GM19467 (cell line): ENCODE data around the gene COL1A2.

Source experiments
- ATAC-seq: cut with Tn5 transposase; IDR thresholded peaks from one replicate; pipeline ENCODE4 v1.9.1; 2021; ENCODE audit warnings: mild to moderate bottlenecking, moderate library complexity; ENCODE audit not compliant: unreplicated experiment

Gene COL1A2

DNA sequence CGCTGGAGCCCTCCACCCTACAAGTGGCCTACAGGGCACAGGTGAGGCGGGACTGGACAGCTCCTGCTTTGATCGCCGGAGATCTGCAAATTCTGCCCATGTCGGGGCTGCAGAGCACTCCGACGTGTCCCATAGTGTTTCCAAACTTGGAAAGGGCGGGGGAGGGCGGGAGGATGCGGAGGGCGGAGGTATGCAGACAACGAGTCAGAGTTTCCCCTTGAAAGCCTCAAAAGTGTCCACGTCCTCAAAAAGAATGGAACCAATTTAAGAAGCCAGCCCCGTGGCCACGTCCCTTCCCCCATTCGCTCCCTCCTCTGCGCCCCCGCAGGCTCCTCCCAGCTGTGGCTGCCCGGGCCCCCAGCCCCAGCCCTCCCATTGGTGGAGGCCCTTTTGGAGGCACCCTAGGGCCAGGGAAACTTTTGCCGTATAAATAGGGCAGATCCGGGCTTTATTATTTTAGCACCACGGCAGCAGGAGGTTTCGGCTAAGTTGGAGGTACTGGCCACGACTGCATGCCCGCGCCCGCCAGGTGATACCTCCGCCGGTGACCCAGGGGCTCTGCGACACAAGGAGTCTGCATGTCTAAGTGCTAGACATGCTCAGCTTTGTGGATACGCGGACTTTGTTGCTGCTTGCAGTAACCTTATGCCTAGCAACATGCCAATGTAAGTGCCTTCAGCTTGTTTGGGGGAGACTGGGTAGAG is at the start of gene COL1A2:
Gene COL1A2 (plus strand): TSS at position 459 of the 704 bp plus-strand sequence. CDS start 137 bp downstream, at position 596.
- ATAC-seq = no peak

DNA sequence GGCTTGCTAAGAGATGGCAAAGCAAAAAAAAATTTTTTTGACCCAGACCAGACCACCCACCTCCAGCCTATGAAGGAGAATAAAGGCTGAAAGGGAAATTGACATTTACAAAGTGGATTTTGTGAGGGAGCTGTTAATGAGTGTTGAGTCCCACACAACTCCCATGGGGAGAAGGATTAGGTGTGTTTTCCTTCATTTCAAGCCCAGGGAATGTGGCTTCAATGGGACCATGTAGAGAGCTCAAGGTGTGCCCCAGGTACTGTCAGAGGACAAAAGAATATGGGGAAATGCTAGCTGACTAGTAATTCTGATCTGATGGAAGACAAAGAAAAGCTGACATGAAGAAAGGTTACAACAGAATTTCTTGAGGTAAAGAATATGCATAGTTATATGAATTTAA is 48.8 kb upstream of the COL1A2 start:
- ATAC-seq = no peak

DNA sequence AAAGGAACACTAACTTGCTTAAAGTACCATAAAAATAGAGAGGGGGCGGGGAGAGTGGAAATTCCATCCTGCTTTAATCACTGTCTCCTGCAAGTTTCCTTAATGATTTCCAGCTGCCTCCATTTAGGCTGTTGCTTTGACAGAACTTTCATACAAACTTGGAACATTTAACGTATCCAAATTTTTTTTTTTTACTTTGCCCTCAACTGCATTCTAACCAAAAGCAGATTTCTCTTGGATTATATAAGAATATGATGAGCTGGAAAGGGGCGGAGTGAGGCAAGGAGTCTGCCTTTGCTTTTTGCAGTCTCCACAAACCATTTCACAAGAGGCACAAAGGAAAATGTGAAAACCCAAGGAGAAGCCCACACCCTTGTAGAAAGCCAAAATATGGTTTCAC is 46.6 kb upstream of the COL1A2 start:
- no peak for ATAC-seq

DNA sequence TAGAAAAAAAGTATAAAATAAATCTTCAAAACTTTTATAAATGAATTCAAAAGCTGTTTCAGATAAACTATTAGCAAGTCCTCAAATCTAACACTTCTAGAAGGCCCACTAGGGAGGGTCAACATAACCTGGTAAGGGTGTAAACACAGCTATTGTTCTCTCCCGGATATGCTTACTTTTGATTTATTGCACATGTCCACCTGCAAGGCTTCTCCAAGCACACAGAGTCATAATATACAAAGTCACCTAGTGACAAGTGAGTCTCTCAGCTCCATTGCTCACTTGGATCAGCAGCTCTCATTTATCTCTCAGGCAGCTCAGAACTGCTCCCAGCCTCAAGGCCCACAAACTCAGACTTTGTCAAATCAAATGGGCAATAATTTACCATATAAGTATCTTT is 44.0 kb upstream of the COL1A2 start:
- ATAC-seq = no peak

DNA sequence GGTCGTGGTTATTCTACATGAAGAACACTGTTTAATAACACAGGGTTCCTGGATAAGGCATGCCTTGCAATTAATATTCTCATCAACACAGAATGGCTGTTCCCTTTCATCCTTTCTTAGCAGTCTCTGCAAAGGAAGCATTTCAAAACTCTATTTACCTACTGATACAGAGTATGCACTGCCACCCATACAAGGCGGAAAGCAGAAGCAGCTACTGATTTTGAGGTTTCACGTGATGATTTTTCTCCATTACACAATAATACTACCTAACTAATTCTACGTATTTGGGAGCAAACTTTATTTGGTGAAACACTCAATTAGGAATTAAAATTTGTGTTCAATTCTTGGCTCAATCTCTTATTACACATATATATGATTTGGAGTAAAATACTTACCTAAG is 43.0 kb upstream of the COL1A2 start:
- ATAC-seq = no peak

DNA sequence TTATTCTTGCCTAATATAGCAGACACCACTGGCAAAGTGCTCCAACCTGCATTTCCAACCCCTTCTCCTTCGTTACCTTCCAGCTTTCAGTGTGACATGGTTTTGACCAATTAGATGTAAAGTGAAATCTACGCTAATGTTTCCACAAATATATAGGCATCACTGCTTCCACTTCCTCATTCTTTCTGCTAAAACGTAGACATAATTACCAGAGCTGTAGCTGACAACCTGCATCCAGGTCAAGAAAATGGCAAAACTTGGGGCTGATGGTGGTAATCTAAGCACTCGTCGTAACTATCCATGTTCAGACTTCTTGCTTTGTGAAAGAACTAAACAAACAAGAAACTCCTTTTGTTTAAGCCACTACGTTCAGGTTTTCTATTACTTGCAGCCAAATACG is 41.8 kb upstream of the COL1A2 start:
- ATAC-seq = no peak

DNA sequence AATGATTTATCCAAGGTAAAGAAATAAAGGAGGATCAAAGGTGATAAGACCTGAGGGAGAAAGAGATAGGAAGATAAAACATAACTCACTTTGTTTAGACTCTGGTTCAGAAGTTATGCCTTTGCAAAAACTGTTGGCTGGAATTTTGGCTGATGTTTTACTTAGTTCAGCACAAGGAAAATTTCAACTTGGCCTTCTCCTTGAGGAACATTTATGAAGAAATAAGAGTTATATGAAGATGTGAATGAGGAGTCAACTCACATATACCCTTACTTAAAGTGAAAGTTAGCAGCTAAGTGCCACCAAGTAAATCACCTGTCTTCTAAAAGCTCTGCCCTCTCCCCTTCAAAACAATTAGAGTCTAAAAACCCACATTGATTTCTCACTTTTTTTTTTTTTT is 39.7 kb upstream of the COL1A2 start:
- ATAC-seq = no peak

DNA sequence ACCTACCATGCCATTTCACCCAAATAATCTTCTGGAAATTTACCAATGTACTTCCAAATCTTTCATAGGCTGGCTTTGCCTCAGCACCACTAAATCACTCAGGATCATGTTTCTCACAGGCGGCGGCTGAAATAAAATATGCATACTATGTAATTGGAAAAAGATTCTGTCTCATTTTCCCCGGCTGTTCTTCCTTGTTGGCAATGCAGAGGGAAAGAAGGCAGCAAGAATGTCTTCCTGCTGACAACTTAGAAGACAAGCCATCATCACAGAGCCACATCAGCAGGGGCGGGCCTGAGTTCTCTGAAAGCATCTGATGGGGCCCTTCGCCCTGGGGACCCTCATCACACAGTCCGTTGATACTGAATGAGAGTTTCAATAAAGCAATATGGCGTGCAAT is 39.2 kb upstream of the COL1A2 start:
- no peak for ATAC-seq

DNA sequence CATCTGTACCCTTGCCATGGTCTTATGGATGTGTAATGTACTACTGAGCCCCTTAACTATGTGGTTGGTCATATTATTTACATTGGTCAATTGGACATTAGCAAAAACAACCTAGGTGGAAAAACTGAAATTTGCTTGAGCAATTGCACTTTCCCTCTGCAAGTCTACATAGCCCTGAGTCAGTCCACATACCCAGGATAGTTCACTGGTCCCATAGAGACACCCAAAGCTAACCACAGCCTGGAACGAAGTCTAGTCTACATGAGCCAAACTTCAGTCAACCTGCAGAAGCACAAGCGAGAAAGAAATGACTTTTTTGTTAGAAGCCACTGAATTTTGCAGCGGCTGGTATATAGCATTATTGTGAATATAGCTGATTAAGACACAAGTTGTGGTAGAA is 37.6 kb upstream of the COL1A2 start:
- no peak for ATAC-seq

DNA sequence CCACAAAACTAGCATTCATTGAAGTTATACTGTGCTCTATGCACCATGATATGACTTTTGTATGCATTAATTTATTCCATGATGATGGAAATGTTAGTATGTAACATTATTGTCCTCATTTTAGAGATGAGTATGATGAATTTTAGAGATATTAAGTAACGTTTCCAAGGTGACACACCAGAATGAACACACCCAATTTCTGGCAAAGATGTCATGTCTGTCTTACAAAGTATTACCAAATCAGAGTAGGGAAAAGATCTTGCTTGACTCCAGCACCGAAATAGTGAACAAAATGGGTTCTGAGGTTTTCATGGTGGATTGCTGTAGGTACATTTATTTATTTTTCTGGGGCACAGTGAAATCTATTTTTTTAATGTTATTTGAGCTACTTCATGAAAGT is 33.8 kb upstream of the COL1A2 start:
- ATAC-seq = no peak

DNA sequence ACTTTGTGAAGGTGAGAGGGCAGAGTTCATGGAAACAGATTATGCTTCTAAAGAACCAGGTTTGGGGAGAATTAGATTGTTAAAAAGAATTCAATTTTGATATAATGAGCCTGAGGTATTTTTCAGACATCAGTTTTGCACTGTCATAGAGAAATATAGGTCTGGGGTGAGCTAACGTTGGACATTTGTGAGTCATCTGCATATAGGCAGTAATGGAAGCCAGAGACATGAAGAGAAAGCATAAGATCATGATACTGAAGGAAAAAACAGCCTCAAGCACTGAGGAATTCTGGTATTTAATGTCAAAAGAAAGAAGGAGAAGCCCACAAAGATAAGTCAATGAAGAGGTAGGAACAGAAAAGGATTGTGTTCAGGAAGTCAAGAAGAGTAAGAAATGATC is 32.4 kb upstream of the COL1A2 start:
- ATAC-seq = no peak

DNA sequence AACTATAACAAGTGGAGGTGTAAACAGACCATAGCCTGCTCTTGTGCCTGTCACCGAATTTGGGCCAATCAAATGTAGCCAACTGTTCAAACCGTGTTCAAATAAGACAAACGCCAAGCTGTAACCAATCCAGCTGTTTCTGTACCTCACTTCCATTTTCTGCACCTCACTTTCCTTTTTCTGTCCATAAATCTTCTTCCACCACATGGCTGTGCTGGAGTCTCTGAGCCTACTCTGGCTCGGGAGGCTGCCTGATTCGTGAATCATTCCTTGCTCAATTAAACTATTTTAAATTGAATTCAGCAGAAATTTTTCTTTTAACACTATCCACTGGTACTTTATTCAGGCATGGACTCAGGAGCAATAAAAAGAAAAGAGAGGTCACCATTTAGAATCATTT is 29.9 kb upstream of the COL1A2 start:
- ATAC-seq = no peak

DNA sequence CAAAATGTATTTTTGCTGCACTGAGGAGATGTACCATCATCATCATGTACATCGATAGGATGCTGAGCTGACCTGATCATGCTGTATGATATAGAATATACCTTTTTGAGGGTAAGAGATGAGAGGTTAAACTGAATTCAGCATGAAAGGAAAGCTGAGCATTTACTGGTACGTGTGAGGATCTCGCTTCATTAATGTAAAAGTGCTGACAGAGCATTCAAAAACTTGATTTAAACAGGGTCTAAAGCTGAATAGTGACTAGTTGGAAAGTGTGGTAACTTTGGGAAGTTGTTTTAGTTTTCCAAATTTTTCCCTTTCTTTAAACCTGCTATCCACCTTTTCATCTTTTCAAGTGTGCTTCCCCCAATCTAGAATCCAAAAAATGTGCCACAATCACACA is 28.5 kb upstream of the COL1A2 start:
- ATAC-seq = no peak

DNA sequence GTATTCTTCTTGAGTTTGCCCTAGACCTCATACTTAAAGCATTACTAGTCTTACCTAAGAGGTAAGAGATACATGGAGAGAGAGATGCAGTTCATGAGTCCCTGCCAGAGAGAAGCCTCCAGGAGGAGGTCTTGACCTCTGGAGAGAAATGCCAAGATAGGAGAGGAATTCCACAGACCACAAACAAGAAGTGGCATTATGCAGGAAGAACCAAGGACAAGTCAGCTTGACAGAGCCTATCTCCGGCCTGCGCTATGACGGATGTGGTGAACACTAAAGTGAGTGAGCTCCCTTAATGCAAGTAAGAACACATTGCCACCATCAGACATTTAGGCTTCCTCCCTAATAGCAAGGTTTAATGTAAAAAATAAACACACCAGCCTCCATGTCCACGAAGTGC is 27.9 kb upstream of the COL1A2 start:
- no peak for ATAC-seq

DNA sequence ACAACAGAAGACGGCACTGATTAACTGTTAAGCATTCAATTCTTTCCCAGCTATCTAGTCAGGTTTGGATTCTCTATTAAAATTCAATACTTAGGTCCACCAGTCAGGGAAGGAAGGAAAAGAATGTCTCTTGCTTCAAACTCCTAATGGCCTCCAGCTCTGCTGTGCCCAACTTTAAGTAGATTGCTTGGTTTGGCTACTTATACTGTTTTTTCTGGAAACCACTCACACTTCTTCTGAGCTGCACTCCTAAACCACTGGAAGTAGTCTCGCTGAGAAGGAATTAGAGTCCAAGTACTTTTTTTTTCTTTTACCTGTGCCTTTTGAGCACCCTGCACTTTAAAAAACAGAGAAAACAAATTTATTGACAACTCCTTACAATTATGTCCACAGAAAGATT is 26.7 kb upstream of the COL1A2 start:
- ATAC-seq = no peak

DNA sequence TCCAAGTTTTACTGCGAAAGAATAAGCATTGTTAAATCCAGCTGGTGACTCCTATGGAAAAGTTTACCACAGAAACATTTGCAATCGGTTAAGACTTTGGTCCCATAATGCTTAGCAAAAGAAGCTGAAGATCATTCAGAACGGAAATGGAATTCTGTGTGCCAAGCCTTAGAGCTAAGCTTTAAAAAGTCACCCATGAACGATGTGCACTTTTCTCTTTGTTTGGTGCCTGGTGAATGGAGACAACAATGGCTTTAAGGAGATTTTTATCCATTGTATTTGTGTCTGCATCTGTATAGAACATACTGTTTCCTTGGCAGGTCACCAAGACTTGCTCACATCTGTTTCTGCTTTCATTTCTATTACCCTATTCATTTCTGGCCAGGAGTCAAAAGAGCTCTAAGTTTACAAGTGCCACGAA is 26.3 kb upstream of the COL1A2 start:
- ATAC-seq = no peak

DNA sequence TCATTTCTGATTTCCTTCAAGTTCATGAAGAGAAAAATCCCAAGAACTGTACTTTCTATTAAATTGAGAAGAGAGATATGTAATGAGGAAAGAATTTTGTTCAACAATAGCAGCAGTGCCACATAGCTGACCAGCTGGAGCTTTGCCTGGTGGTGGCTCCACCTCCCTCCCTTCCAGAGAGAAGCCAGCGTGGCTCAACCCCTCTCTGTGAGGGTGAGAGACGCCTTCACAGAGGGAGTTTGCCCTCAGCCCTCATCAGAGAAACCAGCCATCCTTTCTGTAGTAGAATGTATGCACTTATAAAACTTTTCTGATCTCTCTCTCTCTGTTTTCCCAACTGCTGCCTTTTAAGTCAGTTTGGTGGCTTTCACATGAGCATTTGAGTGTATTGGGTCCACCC is 20.5 kb upstream of the COL1A2 start:
- ATAC-seq = no peak

DNA sequence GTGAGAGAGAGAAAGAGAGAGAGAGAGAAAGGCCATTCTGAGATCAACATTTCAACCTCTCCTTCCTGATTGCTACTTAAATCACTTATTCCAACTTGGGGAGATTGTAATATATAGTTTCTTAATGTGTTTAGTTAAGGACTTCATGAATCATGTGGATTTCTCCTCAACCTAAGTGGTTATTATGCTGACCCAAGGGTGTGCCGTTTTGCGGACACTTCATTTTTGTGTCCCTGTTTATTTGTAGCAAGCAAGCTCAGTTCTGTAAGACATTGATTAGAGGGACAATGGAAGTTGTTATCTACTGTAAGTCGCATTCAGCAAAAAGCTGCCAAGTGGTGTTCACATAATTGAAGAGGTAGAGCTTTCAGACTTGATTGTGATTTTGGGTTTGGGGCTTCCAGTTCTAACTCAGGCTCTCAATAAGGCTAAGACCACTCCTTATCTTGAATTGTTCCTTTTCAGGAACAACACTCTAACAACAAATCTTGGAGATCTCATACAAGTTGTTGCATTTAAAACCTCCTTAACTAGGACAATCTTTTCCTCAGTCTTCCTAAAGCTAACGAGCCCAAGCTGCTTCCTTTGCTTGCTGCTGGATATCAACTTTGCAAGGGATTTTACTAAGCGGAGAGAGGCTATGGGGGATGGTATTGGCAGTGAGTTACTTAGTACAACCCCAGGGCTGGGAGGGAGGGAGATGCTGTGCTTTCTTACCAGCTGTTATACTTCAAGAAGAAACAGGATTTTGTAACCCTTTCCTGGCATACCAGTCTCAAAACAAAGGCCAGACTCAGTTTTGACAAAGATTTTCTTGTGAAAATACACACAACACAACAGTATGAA is 19.8 kb upstream of the COL1A2 start:
- ATAC-seq = no peak

DNA sequence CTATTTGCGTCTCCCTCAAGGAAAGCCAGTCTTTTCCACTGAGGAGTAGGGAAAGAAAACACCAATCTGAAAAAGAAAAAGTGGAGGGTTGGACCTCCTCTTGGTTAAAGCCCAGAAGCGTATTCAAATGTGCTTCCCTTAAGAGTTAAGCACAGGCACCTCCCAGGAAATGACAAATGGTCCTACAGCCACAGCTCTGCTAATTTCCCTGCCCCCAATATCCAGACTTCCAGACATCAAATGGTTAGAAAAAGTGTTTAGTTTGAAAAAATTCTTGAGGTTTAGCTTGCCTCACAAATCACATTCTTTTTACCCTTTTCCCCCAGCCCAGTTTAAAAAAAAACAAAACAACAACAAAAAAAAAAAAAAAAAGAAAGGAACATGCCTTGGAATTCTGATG is 19.0 kb upstream of the COL1A2 start:
- ATAC-seq = no peak

DNA sequence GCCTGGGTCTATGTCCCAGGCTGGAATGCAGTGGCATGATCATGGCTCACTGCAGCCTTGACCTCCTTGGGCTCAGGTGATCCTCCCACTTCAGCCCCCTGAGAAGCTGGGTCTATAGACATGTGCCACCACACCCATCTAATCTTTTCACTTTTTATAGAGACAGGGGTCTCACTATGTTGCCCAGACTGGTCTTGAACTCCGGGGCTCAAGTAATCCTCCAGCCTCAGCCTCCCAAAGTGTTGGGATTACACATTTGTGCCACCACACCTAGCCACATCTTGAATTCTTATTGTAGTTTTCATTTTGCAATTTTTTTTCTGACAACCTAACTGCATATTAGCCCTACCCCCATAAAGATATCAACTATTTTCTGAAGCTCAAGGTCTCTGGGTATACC is 18.4 kb upstream of the COL1A2 start:
- ATAC-seq = no peak

DNA sequence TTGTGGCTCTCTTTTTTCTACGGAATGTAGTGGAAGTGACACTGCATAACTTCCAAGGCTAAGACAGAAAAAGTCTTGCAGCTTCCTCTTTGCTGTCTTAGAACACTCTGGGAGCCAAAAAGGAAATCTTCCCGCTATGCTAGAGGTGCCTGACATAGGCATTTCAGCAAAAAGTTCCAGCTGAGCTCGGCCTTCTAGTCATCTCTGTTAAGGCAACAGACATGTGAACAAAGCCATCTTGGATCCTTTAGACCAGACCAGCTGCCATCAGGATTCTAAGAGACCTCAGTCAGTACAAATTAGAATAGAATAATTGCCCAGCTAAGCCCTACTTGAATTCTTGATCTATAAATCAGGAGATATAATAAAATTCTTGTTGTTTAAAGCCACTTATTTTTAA is 16.3 kb upstream of the COL1A2 start:
- ATAC-seq = no peak

DNA sequence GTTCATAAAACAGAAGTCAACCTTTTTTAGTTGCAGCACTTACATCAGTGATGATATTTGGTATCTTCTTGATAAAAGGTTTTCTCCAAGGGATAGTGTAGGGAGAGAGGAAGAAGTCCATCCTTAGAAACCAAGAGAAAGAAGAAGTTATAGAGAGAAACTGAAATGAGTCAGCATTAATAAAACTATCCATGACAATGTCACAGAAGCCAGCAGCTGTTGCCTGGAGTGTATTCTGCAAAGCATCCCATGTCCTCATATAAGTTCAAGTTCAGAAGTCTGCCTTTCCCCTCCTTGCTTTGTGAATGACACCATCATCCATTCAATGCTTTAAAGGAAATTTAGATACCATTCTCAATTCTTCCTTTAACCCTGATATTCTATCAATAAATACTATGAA is 14.4 kb upstream of the COL1A2 start:
- ATAC-seq = no peak

DNA sequence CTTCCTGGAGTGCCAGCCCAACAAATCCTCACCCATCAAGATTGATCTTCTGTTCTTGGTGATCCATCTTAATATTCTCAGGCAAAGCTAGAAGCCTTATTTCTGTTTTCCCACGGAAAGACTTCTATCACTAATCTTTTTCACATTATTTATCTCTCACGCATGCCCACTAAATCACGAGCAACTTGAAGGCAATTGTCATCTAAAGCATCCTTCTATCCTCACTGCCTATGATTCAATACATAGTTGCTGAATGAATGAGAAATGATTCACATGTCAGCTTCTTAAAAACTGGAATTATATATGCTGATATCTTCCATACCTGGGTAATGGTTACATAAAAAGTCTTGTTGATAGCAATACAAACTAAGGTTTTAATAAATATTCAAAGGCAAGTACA is 12.6 kb upstream of the COL1A2 start:
- no peak for ATAC-seq
